Measurements from ENCODE around the gene MFGE8.
A peak's percentile ranks its signal among the peaks of the same experiment; 100 is the strongest.

The MFGE8 gene

GRCh38 chr15:88897456-88898194, 15.6 kb downstream of the MFGE8 start:
- peak; percentile 29 for DNase-seq

GRCh38 chr15:88897142-88897455, 16.1 kb downstream of the MFGE8 start:
- DNase-seq = no peak

GRCh38 chr15:88896333-88897033, 16.7 kb downstream of the MFGE8 start:
- no peak for DNase-seq

GRCh38 chr15:88894819-88895767, 18.1 kb downstream of the MFGE8 start, which contains the start of gene HAPLN3:
TSS of gene HAPLN3 (minus strand) at chr15:88895544. CDS start at chr15:88887298, 8,246 bp downstream.
- no peak for DNase-seq

GRCh38 chr15:88894348-88894818, 18.8 kb downstream of the MFGE8 start:
- DNase-seq = peak; percentile 46

- no peak for DNase-seq
Observed at GRCh38 chr15:88891540-88892254, 21.5 kb downstream of the MFGE8 start.

GRCh38 chr15:88890495-88890894, 22.7 kb downstream of the MFGE8 start:
- no peak for DNase-seq

- no peak for DNase-seq
Observed at GRCh38 chr15:88888719-88889118, 24.5 kb downstream of the MFGE8 start.

- DNase-seq = no peak
Observed at GRCh38 chr15:88887068-88887580, 26.1 kb downstream of the MFGE8 start.

GRCh38 chr15:88882785-88883184, 30.4 kb downstream of the MFGE8 start:
- DNase-seq = no peak

GRCh38 chr15:88881775-88882174, 31.4 kb downstream of the MFGE8 start:
- no peak for DNase-seq

- DNase-seq = peak; percentile 3
Observed at GRCh38 chr15:88880944-88881740, 32.0 kb downstream of the MFGE8 start.

- peak; percentile 68 for DNase-seq
Observed at GRCh38 chr15:88878720-88879184, 34.4 kb downstream of the MFGE8 start.

- no peak for DNase-seq
Observed at GRCh38 chr15:88877906-88878305, 35.3 kb downstream of the MFGE8 start.

GRCh38 chr15:88877415-88877814, 35.8 kb downstream of the MFGE8 start:
- DNase-seq = no peak

- DNase-seq = no peak
Observed at GRCh38 chr15:88876573-88876972, 36.6 kb downstream of the MFGE8 start.

GRCh38 chr15:88874684-88875083, 38.5 kb downstream of the MFGE8 start:
- no peak for DNase-seq

- DNase-seq = no peak
Observed at GRCh38 chr15:88874275-88874674, 38.9 kb downstream of the MFGE8 start.

- DNase-seq = no peak
Observed at GRCh38 chr15:88873786-88874185, 39.4 kb downstream of the MFGE8 start.

GRCh38 chr15:88872706-88873105, 40.5 kb downstream of the MFGE8 start:
- DNase-seq = no peak

- DNase-seq = no peak
Observed at GRCh38 chr15:88872106-88872505, 41.1 kb downstream of the MFGE8 start.
